CD14-positive monocyte (primary cell): ENCODE data around the gene CASP3. TPM values are rescaled to one million over a fixed set of nuclear protein-coding genes. Genes with fewer than 3 reads are reported as not detected.
A peak's percentile ranks its signal among the peaks of the same experiment; 100 is the strongest.

Source experiments
- DNase-seq, 3 donors: peaks; one replicate each; pipeline ENCODE4 v3.0.0-alpha.2; 2011 to 2022
- H2AFZ ChIP-seq: 2 replicates; pipeline ENCODE4 v1.6.0; 2012; ENCODE audit warnings: mild to moderate bottlenecking, low read depth, low read length, inconsistent platforms; ENCODE audit not compliant: insufficient read depth, poor library complexity, severe bottlenecking
- H3K27ac ChIP-seq, 2 donors: 1 replicate in 1 of 2; 2 replicates in 1 of 2; pipeline ENCODE4 v1.5.1; 2012 to 2013; ENCODE audit warnings: low read length in 2 of 2, control low read depth in 1 of 2, inconsistent platforms in 1 of 2, low read depth in 1 of 2, mild to moderate bottlenecking in 1 of 2
- H3K27me3 ChIP-seq, 2 donors: one replicate each; pipeline versions ENCODE4 v1.6.0 to v1.6.1; 2011 to 2013; ENCODE audit warnings: low read length in 2 of 2; ENCODE audit not compliant: control insufficient read depth in 2 of 2, insufficient read depth in 2 of 2
- H3K36me3 ChIP-seq, 2 donors: replicated peaks in 1 of 2; 1 replicate in 1 of 2; 2 replicates in 1 of 2; pipeline versions ENCODE4 v1.5.1 to v1.6.1; 2012 to 2013; ENCODE audit warnings: low read length in 2 of 2, control low read depth in 1 of 2, inconsistent platforms in 1 of 2, mild to moderate bottlenecking in 1 of 2; ENCODE audit not compliant: insufficient read depth in 2 of 2, control insufficient read depth in 1 of 2
- H3K4me1 ChIP-seq, 2 donors: 1 replicate in 1 of 2; 2 replicates in 1 of 2; pipeline versions ENCODE4 v1.5.1 to v1.6.1; 2012 to 2013; ENCODE audit warnings: low read length in 2 of 2, control low read depth in 1 of 2, inconsistent platforms in 1 of 2, mild to moderate bottlenecking in 1 of 2, moderate library complexity in 1 of 2; ENCODE audit not compliant: insufficient read depth in 2 of 2, control insufficient read depth in 1 of 2
- H3K4me2 ChIP-seq: replicated peaks from 2 replicates; pipeline ENCODE3; 2012; ENCODE audit warnings: low read length, moderate library complexity, mild to moderate bottlenecking; ENCODE audit not compliant: poor library complexity, severe bottlenecking; ENCODE audit errors: extremely low read depth
- H3K4me3 ChIP-seq, 3 experiments: fragments of 200-600 bp in 1 of 3; sonication (generic) in 1 of 3; replicated peaks in 1 of 3; 1 replicate in 2 of 3; 2 replicates in 1 of 3; pipeline ENCODE4 v1.5.1; 2011 to 2013; ENCODE audit warnings: low read length in 3 of 3, mild to moderate bottlenecking in 3 of 3, control low read depth in 2 of 3, low read depth in 2 of 3, inconsistent platforms in 1 of 3, moderate library complexity in 1 of 3
- H3K79me2 ChIP-seq: 2 replicates; pipeline ENCODE4 v1.6.0; 2012; ENCODE audit warnings: mild to moderate bottlenecking, control low read depth, inconsistent platforms, low read length, moderate library complexity; ENCODE audit not compliant: insufficient read depth
- H3K9ac ChIP-seq: 2 replicates; pipeline ENCODE4 v1.6.0; 2017; ENCODE audit warnings: low read length, mild to moderate bottlenecking; ENCODE audit not compliant: insufficient read depth, poor library complexity, severe bottlenecking
- H3K9me3 ChIP-seq, 2 donors: replicated peaks in 1 of 2; 1 replicate in 1 of 2; 2 replicates in 1 of 2; pipeline versions ENCODE4 v1.5.1 to v1.6.1; 2012 to 2013; ENCODE audit warnings: low read length in 2 of 2, control low read depth in 1 of 2; ENCODE audit not compliant: control insufficient read depth in 1 of 2, insufficient read depth in 1 of 2
- H4K20me1 ChIP-seq: 2 replicates; pipeline ENCODE4 v1.6.0; 2012; ENCODE audit warnings: mild to moderate bottlenecking, low read length, control low read depth, moderate library complexity; ENCODE audit not compliant: insufficient read depth
- H3K27ac Mint-ChIP-seq, 7 donors: one replicate each; pipeline ENCODE4 v1.8.0; 2020; ENCODE audit warnings: mild to moderate bottlenecking in 7 of 7, mixed read lengths in 7 of 7, moderate library complexity in 6 of 7, inconsistent platforms in 2 of 7
- H3K27me3 Mint-ChIP-seq, 3 donors: one replicate each; pipeline ENCODE4 v1.8.0; 2021 to 2022; ENCODE audit warnings: low read depth in 3 of 3, mild to moderate bottlenecking in 3 of 3, mixed read lengths in 3 of 3, moderate library complexity in 3 of 3, inconsistent platforms in 1 of 3
- H3K36me3 Mint-ChIP-seq, 2 donors: one replicate each; pipeline ENCODE4 v1.8.0; 2020; ENCODE audit warnings: mixed read lengths in 2 of 2, inconsistent platforms in 1 of 2, mild to moderate bottlenecking in 1 of 2
- H3K4me1 Mint-ChIP-seq: one replicate; pipeline ENCODE4 v1.8.0; 2020; ENCODE audit warnings: mild to moderate bottlenecking, mixed read lengths
- H3K4me3 Mint-ChIP-seq, 2 donors: one replicate each; pipeline ENCODE4 v1.8.0; 2020; ENCODE audit warnings: mild to moderate bottlenecking in 2 of 2, mixed read lengths in 2 of 2, moderate library complexity in 1 of 2
- H3K9me3 Mint-ChIP-seq, 7 donors: one replicate each; pipeline ENCODE4 v1.8.0; 2020 to 2022; ENCODE audit warnings: mixed read lengths in 7 of 7, mild to moderate bottlenecking in 6 of 7, moderate library complexity in 6 of 7, inconsistent platforms in 2 of 7
- WGBS: methylation state at CpG from one replicate; pipeline ENCODE4 v1.1.5; 2013; ENCODE audit warnings: missing lambda C conversion rate; ENCODE audit not compliant: insufficient coverage; 5-methylcytosine and 5-hydroxymethylcytosine counted together
- intact Hi-C, 2 donors: fragments of 100-400 bp; cut with micrococcal nuclease; formaldehyde crosslinking; loops; one replicate each; pipeline versions ENCODE4 v1.15.0 to v1.15.1; 2023
- polyA plus RNA-seq, 3 donors: library from polyadenylated mRNA; depleted of rRNA in 1 of 3; unstranded in 2 of 3; stranded (reverse) in 1 of 3; fragments of 300-500 nt in 2 of 3; fragments of >200 nt in 1 of 3; fragmentation: Illumina TruSeq in 2 of 3; gene quantifications; 1 replicate in 2 of 3; 2 replicates in 1 of 3; pipeline ENCODE4 v1.2.3, GENCODE V29; 2012 to 2021
- TF ChIP-seq, protein P1 (sequence below): fragments of 200-600 bp; IDR thresholded peaks from one replicate; pipeline ENCODE4 v1.8.0; 2022; ENCODE audit warnings: antibody characterized with exemption, mild to moderate bottlenecking

The CASP3 gene
- polyA plus RNA-seq, 3 donors: 6.7 to 11.3 (median 11.1) TPM

DNA sequence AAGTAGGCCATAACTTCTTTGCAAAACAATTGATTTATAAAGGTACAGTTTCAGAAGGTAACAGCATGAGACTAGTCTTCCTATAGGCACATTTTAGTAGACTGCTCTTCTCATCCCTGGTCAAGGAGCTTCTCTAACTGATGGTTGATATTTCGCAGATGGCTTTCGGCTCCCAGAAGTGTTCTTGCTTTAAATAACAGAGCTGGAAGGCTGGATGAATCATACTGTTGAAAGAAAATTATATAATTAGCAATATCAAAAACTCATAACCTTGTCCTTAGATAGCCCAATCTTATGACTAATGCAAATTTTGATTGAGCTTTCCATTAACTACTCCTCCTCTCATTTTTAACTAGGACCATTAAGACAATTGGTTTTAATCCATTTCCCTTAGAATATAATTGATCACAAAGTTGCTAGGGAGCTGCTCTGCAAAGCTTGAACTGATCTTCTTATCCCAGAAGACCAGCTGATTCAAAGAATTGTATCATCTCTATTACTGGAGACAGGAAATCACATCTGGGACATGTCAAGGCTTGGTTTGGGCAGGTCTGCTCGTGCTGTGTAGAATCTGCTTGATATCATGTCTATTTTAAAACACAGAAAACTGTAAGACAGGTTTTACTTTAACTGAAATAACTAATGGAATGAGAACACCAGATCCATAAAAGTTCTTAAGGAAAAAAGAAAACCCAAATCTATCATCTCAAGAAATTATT, 46.1 kb upstream of the CASP3 start:
- Histone ChIP-seq H3K9me3 (no peaks in the 10 kb centered on the region), H3K9ac (no peak overlapping the region), H3K4me2 (no peak overlapping the region), H3K4me1 (no peaks in the 10 kb centered on the region), H4K20me1 (no peaks in the 10 kb centered on the region), H3K4me3 (no peak overlapping the region), H3K27ac (no peak overlapping the region), H3K27me3 (no peaks in the 10 kb centered on the region), H2AFZ (no peak overlapping the region), H3K79me2 (no peaks in the 10 kb centered on the region), H3K36me3 (peaks cover 21 to 68% of the 10 kb centered on the region in 2 donors)
- WGBS: no CpG with 5 or more reads among the region's 3 CpGs
- peaks cover 53 to 61% of the 10 kb centered on the region in 2 donors for H3K36me3 Mint-ChIP-seq
- intact Hi-C loops: no loop called here
- no peaks in the 10 kb centered on the region for H3K27me3 Mint-ChIP-seq
- no peak for DNase-seq
- TF ChIP-seq, protein P1, sequence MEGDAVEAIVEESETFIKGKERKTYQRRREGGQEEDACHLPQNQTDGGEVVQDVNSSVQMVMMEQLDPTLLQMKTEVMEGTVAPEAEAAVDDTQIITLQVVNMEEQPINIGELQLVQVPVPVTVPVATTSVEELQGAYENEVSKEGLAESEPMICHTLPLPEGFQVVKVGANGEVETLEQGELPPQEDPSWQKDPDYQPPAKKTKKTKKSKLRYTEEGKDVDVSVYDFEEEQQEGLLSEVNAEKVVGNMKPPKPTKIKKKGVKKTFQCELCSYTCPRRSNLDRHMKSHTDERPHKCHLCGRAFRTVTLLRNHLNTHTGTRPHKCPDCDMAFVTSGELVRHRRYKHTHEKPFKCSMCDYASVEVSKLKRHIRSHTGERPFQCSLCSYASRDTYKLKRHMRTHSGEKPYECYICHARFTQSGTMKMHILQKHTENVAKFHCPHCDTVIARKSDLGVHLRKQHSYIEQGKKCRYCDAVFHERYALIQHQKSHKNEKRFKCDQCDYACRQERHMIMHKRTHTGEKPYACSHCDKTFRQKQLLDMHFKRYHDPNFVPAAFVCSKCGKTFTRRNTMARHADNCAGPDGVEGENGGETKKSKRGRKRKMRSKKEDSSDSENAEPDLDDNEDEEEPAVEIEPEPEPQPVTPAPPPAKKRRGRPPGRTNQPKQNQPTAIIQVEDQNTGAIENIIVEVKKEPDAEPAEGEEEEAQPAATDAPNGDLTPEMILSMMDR: no peak
- no peaks in the 10 kb centered on the region for H3K4me1 Mint-ChIP-seq
- no peak overlapping the region for H3K4me3 Mint-ChIP-seq
- H3K27ac Mint-ChIP-seq: peak overlapping the region in 1 of 7 donors; percentile 1
- H3K9me3 Mint-ChIP-seq: no peaks in the 10 kb centered on the region

DNA sequence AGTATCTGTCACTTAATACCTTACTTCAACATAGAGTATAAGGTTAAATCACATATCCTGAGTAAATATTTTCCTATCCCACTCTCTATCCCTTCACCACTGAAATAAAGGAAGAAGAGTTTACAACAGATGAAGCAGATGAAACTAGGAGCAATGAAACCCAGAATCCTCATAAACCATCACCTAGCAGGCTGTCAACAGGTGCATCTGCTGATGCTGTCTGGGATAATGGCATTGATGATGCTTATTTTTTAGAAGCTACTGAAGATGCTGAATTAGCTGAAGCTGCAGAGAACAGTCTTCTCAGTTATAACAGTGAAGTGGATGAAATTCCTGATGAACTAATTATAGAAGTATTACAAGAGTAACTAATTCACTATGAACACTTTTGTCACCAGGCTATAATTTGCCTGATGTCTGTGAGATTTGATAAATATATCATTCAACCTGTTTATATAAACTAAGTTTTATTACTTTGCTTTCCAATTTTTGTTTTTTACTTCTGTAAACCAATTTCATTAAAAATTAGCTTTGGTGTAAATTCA, 45.2 kb upstream of the CASP3 start:
- no peaks in the 10 kb centered on the region for H4K20me1 ChIP-seq
- peaks cover 21 to 59% of the 10 kb centered on the region in 2 donors for H3K36me3 ChIP-seq
- no peak overlapping the region for H3K4me3 ChIP-seq
- H3K9me3 Mint-ChIP-seq: no peaks in the 10 kb centered on the region
- peaks cover 53 to 58% of the 10 kb centered on the region in 2 donors for H3K36me3 Mint-ChIP-seq
- no peak overlapping the region for H3K4me3 Mint-ChIP-seq
- no peaks in the 10 kb centered on the region for H3K4me1 ChIP-seq
- H3K4me1 Mint-ChIP-seq: no peaks in the 10 kb centered on the region
- H3K79me2 ChIP-seq: no peaks in the 10 kb centered on the region
- H3K27me3 Mint-ChIP-seq: no peaks in the 10 kb centered on the region
- TF ChIP-seq, protein P1: no peak
- no peak overlapping the region for H3K27ac Mint-ChIP-seq
- no peak overlapping the region for H3K27ac ChIP-seq
- no peak overlapping the region for H2AFZ ChIP-seq
- intact Hi-C loops: no loop called here
- H3K9ac ChIP-seq: no peak overlapping the region
- H3K4me2 ChIP-seq: no peak overlapping the region
- no peaks in the 10 kb centered on the region for H3K27me3 ChIP-seq
- no peaks in the 10 kb centered on the region for H3K9me3 ChIP-seq
- no peak for DNase-seq
